ENCODE measurements around the gene SOSTDC1.
"Not testable (repeated sequence)": the region's sequence is repeated elsewhere in the genome, so short reads cannot be mapped to it uniquely, and the experiment has no call there.

SOSTDC1 gene

DNA sequence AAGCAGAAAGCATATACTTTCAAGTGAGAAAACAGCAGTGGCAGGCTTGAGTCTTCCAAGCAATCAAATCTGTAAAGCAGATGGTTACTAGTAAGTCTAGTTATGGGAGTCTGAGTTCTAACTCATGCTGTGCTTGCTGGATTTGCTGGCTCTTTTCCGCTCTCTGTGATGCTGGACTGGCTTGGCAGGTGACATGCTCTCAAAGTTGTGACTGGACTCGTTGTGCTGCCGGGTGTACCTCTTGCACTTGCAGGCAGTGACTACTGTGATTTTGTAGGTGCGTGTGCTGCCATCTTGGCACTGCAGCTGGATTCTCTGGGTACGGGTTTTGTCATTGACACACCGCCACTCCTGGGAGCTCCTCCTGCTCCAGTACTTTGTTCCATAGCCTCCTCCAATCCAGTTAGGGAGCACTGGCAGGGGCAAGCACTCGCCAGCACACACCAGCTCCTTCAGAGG lies 3.1 kb downstream of the SOSTDC1 start:
- no peak for DNase-seq (ENCODE audit: low spot score)

DNA sequence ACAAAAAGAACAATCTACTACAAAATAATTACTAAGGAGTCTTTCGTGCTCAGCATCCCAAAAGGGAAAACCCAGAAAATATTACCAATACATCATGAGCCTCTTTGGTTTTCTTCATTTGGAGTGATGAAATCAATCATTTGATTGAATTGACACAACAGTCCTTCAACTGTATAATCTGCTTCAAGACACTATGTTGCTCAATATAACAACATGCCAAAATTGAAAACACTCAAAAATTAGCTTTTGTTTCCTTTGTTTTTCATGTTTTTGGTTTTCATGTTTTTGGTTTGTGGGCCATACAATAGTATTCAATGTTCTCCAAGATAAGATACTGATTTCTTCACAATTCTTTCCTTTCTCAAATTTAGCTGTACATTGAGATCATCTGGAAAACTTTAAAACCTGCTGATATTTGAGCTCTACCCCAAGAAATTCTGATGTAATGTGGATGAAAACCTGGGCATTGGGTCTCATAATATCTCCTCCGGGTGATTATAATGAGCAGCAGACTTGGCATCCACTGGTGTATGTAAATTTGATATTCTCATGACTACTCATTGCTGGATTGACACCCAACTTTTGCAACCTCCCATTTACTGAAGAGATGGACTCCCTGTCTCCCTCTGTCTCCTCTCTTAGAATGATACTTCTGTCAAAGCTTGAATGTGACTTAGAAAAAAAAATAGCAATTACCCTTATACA lies 4.6 kb downstream of the SOSTDC1 start:
- no peak for DNase-seq (ENCODE audit: low spot score)

DNA sequence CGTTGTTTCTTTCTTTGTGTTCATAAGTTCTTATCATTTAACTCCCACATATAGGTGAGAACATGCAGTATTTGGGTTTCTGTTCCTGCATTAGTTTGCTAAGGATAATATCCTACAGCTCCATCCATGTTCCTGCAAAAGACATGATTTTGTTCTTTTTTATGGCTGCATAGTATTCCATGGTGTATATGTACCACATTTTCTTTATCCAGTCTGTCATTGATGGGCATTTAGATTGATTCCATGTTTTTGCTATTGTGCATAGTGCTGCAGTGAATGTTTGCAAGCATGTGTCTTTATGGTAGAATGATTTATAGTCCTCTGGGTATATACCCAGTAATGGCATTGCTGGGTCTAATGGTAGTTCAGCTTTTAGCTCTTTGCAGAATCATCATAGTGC lies 9.2 kb downstream of the SOSTDC1 start:
- not testable (repeated sequence) for DNase-seq (ENCODE audit: low spot score)

DNA sequence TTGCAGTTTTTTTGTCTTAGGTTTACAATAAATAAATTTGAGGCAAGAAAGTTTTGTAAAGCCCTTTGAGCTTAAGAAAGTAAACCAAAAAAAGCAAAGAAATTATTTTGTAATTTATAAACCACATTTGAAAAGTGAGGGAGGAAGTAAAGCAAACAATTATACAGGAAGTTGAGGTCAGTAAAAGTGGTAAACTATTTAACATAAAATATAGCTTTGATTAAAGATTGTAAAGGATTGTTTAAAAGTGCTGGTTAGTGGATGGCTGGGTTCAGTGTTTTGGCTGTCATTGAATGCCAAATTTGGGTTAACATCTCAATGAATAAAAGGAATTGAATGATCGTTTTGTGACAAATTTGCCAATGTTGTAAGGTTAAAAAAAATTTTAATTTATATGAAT lies 9.9 kb downstream of the SOSTDC1 start:
- no peak for DNase-seq (ENCODE audit: low spot score)

DNA sequence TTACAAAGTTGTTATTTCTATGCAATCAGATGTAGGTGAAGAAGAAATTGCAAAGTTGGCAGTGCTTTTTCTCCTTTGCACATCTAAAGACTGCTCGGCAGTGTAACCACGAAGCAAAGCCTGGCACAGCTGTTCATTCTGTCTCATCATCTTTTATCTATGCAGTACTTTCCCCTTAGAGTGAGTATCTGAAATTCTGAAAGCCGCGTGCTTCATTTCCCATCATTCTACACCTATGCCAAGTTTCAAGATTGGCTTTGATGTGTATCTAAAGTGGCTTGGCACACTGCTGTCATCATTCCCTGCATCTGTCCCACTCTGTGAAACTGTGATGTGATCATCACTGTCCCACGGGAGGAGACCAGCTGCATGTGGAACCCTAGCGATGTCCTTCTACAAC lies 15.2 kb downstream of the SOSTDC1 start:
- no peak for DNase-seq (ENCODE audit: low spot score)

DNA sequence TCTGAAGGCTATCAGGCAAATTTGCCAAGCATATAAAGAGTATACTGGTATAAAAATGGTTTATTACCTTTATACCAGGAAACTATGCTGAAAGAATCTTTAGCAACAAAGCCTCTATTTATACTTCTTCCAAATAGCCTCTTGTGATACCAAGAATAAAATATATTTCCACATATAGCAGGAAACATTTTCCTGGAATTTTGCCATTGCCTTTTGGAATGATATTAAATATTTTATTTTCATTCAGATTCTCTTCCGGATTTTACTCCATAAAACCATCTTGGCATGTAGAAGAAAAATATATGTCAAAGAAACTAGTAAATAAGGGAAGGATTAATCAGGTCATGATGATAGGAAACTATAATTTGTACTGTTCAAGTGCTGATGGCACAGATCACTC lies 17.7 kb downstream of the SOSTDC1 start:
- no peak for DNase-seq (ENCODE audit: low spot score)

DNA sequence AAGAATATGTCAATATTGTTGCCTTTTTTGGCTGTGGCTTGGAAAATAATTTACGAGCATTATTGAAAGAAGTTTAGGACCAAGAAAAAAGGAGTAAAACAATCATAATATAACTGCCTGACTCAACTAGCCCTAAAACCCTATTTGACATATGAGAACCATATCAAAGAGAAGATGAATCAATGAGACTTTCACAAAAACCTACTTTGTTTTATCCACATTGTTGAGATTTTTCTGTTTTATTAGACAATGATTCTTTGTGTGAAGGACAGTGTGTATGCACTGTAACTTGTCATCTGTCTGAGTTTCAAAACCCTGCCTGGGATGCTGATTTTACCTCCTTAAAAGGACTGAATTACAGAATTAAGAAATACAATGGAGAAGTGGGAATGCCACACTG lies 19.0 kb downstream of the SOSTDC1 start:
- DNase-seq (ENCODE audit: low spot score) = peak; percentile 37

DNA sequence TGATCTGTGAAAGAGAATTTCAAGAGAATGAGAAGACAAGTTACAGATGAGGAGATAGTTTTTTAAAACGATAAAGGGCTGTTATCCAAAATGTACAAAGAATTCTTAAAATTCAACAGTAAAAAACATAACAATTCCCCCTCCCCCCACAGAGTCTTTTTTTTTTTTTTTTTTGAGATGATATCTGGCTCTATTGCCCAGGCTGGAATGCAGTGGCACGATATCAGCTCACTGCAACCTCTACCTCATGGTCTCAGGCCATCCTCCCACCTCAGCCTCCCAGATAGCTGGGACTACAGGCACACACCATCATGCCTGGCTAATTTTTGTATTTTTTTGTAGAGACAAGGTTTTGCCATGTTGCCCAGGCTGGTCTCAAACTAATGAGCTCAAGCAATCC lies 21.7 kb downstream of the SOSTDC1 start:
- not testable (repeated sequence) for DNase-seq (ENCODE audit: low spot score)

DNA sequence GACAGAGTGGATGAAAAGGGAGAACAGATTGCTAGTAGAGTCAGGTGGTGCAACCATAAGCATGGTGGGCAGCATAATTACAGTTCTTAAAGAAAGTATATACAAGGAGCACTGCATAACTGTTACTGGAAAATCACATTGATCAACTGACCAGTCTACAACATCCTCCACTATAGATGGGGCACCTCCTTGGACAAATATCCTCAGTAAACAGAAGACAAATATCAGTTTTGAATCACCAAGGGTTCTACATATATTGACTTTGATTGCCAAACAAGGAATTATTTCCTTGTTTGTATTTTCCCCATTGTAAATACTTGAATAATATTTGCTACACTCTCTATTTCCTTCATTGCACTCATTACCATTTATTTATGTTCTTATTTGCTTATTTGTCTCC lies 26.6 kb downstream of the SOSTDC1 start:
- no peak for DNase-seq (ENCODE audit: low spot score)

DNA sequence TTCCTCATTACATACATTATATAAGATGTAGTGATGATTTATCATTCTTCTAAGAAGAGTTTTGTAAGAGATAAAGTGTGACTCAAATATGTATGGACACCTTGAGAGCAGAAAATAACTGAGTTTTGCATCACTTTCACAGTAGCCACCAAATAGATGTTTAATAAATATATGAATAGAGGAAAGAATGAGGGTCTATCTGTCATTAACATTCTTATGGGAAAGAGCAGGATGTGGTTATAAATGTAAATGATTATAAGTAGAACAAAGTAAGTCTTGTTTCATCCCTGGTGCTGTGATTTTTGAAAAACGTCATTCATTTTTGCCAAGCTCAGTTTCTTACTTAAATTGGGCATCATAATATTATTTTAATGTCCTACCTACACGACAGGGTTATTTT lies 29.2 kb downstream of the SOSTDC1 start:
- no peak for DNase-seq (ENCODE audit: low spot score)

DNA sequence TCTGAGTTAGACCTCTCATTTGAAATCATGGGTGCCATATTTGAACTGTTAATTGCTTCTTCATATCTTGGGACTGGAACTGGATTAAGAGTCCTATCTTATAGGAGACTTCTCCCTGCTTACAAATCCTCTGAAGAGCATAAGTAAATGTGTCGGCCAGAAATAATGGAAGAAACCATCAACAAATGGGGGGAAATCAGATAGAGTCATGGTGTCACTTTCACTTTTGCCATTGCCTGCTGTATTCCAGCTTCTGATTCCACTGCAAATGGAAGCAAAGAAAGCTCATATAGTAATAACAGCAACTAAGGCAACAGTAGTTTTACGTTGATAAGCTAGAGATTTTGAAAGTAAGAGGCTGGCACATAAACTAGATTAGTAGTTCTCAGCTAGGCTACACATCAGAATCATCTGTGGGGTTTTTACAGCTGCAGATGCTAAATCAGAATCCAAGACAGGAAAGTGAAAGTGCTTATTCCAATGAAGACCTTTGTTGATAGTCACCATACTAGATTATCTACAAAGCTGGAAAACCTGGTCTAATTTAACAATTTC lies 31.9 kb downstream of the SOSTDC1 start:
- no peak for DNase-seq (ENCODE audit: low spot score)

DNA sequence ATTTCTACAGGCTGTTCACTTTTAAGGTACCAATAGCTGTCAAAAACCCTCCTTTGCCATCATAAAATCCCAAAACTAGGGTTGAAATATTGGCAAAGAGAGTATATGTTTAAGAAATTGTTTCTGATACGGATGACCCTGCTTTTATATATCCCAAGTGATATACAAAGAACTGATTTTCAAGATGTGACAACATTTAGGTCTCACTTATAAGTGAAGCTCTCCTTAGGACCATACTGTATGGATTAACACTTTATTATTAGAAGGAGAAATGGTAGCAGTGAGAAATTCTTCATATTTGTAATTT lies 33.2 kb downstream of the SOSTDC1 start:
- DNase-seq (ENCODE audit: low spot score) = no peak

DNA sequence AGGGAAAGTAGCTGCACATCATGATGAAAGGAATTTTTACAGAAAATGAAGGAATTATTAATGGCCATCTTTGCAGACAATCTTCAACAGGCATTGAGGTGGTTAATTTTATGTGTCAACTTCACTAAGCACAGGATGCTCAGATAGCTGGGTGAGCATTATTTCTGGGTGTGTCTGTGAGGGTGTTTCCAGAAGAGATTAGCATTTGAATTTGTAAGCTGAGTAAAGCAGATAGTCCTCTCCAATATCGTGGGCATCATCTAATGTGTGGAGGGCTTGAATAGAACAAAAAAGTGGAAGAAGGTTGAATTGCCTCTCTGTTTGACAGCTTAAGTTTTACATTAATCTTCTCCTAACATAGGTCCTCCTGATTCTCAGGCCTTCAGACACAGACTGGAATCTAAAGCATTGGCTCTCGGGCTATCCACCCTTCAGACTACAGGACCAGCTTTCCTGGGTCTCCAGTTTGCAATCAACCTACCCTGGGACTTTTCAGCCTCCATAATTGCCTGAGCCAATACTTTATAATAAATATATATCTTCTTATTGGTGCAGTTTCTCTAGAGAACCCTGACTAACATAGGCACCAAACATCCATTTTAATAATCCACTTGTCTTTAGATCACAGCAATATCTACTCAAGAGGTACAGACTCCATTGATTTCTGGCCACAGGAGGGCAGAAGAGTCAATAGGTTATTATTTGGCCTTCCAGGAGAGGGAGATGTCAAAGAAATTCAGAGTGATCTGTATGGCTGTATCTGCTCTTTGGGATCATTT lies 33.7 kb downstream of the SOSTDC1 start:
- peak; percentile 91 for DNase-seq (ENCODE audit: low spot score)

DNA sequence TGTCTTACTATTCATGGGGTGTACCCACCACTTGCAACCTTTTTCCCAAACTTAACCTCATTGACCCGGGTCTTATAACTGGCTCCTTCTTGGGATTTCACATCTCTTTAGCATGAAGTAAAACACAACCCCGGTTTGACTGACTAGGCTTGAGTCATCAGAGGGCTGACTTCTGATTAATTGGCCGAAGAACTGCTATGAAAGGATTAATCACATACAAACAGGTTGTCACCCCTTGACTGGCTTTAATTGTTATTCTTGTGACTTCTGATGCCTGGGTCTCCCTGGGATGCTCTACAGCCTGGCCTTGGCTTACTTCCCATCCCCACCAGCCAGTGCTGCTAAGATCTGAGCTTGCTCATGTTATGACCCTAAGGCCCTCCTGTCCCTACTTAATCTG lies 35.4 kb downstream of the SOSTDC1 start:
- no peak for DNase-seq (ENCODE audit: low spot score)

DNA sequence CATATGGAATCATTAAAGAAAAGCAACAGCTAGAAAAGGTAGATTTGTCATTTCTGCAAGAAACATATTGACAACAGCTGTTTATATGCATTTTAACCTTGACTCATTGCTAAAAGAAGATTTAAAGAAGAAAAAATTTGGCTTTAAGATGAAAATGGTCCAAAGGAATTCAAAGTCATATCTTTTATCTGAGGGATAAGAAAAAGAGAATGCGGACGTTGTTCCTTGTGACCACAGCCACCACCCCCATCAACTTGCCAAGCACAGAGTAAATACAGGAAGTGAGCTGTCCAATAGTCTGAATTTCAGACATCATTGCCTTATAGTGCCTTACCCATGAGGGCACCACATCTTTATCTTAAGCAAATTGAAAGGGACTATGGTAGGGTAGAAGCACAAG lies 36.9 kb downstream of the SOSTDC1 start:
- DNase-seq (ENCODE audit: low spot score) = no peak

DNA sequence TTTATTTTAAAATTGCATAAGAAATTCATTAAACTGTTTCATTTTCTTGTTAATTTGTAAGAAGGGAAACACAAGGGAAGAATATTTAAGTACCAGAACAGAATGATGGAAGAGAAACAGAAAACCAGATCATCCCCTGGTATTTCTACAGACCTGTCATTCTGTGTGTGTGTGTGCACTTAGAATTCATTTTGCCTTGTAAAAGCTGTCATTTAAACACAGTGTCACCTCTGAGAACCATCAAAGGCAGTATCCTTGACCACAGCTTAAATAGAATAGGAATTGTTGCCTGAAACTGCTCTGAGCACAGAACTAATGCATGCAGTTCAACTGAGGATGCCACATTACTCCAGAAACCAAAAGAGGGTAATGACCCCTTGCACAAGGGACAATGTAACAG lies 37.4 kb downstream of the SOSTDC1 start:
- DNase-seq (ENCODE audit: low spot score) = no peak

DNA sequence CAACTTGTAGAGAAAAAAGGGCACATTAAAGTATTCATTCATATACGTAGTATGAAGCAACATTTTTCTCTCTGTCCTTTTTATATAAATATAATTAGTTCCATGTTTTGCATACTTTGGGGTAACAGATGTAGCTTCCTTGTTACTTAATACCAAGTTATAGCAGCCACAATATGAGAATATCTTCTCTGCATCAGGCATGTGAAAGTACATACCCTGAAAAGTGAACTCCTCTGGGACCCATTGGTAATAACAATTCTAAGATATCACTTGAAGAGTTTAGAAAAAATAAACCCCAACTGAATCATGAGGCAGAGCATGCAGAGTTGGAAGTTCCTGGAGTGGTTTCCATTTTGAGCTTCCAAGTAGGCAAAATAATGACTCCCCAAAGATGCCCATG lies 41.8 kb downstream of the SOSTDC1 start:
- no peak for DNase-seq (ENCODE audit: low spot score)

DNA sequence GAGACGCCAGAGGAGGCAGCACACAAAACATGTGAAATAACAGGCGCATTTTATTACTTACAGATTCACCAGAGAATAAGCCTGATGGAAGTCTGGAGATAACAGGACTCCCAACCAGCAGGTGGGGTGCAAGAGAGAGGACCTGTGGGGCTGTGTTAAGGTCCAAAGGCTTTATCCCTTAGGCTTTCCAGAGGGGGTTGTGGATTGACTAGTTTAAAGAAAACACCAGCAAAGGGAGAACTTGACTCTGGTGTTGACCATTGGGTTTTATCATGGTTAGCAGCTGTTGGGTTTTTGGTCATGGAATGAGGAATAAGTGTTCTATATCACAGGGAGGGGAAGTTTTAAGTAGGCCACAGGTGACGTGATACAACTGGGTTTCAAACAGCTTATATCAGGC lies 42.6 kb downstream of the SOSTDC1 start:
- no peak for DNase-seq (ENCODE audit: low spot score)

DNA sequence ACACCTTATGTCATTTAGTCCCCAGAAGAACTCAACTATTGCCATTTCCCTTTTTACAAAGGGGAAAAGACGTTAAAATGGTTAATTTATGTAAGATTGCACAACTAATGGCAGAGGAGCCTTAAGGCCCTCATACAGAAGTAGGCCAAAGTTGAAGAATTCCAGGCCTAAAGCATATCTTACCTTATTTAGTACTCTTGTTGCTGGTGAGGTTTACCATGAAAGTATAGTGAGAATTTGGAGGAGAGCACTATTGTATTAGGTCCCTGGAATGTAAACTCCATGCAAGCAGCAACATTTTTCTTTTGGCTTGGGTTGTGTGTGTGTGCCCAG lies 43.5 kb downstream of the SOSTDC1 start:
- no peak for DNase-seq (ENCODE audit: low spot score)

DNA sequence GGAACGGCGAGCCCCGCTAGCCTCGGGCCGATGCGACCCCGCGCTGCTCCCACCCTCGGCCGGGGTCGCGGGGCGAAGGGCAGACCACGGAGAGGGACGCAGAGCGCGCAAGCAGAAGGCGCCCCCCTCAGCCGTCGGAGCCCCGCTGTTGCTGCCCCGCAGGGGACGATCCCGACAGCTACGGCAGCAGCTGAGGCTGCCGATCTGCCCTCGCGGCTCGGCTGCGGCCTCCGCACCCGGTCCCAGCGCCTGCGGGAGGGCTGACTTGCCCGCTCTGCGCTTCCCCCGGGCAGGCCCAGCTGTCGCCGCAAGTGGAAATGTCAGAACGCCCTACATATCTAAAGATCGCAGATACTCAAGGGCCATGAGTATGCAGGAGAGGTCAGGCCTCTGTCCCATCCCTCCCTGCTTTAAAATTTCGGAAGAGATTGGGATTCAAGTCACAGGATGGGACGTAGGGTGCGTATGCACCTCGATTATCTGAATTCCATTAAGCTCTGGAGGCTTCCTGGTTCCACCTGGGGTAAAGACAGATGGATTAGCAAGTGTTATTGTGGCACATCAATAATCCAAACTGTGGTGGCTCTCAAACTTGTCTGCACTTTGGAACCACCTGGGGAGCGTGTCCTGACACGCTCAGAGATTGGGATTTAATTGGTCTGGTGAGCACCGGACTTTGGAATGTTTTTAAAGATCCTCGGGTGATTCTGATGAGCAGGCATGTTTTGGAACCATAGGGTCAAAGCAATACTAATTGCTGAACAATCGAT lies 44.0 kb downstream of the SOSTDC1 start, which contains the start of gene CRPPA:
CRPPA (minus strand) TSS at position 206 of the 770 bp plus-strand sequence. CDS start 216 bp downstream, outside the sequence.
- peak; percentile 36 for DNase-seq (ENCODE audit: low spot score)

DNA sequence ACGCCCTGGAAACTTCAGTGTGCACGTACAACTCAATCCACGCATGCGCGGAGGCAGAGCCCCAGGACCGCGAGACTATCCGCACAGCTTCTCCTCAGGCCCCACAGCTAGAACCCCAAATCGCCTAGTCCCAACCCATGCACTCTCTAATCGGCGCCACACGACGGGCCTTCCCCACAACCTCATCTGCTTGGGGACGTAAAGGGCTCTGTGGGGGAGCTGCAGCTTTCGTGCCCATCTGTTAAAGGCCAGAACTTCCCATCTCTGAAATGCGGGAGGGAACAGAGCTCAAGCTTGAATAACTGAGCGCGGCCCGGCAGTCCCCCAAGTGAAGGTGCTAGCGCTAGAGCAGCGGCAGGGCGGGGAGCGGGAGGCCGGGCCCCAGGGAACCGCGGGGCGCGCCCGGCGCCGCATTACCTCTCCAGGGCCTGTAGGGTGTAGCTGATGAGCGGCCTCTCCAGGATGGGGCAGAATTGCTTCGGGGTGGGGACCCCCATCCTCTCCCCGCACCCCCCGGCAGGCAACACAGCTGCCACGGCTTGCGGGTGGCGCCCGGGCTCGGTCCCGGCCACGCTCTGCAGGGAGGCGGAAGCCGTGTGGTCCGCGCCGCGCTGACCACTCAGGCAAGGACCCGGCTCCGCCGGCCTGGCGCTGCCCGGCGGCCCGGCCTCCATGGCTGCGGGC lies 44.7 kb downstream of the SOSTDC1 start:
- DNase-seq (ENCODE audit: low spot score) = peak; percentile 88

DNA sequence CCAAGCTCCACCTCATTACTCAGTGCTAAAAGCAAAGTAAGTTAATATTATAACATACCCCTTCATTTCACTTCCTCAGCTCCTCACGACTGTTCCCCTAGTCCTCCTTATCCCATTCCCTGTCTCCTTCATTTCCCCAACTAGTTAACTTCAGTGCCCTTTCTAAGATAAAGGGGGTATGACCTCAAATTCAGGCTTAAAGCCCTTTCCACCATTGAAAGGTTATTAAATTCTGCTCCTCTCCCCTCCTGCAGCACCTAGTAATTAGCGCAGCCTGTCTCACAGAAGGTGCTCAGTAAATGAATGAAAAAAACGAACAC lies 45.2 kb downstream of the SOSTDC1 start:
- no peak for DNase-seq (ENCODE audit: low spot score)

All from pons (tissue), 1 donor.